ENCODE data around the gene HOXC11.

DNA sequence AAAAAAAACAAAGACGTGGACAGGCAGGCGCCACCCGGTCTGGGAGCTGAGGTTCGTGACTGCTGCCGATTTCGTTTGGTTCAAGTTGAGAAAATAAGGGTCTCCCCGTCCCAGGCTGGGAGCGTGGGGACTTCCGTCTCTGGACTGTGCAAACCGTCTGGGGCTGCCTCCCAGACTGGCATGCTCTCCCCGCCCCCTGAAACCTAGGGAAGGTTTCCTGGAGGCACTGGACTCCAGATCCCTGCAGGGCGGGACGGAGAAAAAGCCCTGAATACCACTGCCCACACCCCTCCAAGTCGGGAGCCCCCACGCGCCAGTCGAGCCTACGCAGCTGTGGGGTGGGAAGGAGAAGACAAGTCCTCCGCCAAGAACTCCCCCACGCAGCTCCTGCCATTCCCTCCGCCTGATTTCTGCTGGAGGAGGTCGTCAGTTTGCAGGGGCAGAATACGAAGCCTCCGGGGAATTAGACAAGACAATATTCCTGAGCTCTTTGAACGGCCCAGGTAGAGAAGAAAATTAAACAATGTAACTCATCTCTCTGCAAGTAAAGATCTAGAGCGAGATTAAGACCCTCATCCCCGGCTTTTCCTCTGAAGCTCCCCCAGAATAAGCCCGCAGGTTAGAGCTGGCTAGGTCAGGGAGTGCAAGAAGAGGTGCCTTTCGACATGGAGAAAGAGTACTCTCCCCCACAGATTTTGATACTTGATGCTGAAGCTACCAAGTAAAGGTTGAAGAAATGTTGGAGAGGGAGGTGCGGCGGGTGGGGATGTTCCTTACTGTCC, 44.7 kb upstream of the HOXC11 start:
- TF ChIP-seq, protein P1, sequence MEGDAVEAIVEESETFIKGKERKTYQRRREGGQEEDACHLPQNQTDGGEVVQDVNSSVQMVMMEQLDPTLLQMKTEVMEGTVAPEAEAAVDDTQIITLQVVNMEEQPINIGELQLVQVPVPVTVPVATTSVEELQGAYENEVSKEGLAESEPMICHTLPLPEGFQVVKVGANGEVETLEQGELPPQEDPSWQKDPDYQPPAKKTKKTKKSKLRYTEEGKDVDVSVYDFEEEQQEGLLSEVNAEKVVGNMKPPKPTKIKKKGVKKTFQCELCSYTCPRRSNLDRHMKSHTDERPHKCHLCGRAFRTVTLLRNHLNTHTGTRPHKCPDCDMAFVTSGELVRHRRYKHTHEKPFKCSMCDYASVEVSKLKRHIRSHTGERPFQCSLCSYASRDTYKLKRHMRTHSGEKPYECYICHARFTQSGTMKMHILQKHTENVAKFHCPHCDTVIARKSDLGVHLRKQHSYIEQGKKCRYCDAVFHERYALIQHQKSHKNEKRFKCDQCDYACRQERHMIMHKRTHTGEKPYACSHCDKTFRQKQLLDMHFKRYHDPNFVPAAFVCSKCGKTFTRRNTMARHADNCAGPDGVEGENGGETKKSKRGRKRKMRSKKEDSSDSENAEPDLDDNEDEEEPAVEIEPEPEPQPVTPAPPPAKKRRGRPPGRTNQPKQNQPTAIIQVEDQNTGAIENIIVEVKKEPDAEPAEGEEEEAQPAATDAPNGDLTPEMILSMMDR (IDR thresholded peaks at IDR 0.05), result no peak
- no peak for TF ChIP-seq POLR2AphosphoS5 (IDR thresholded peaks at IDR 0.05)
- TF ChIP-seq POLR2A (IDR thresholded peaks at IDR 0.05), result no peak

Measured in prostate gland (tissue), 2 donors.